H1 (cell line): ENCODE data around the gene FAM221B. TPM values are rescaled to one million over a fixed set of nuclear protein-coding genes. Genes with fewer than 3 reads are reported as not detected.

Experiments used
- CTCF ChIA-PET: fragments of 300-600 bp; sonication (Branson Sonifier 250); formaldehyde crosslinking; loops from one replicate; lab custom pipeline; 2021; ENCODE audit not compliant: partially characterized antibody; lab: Charles Lee
- POLR2A ChIA-PET: fragments of 300-600 bp; sonication (Branson Sonifier 250); formaldehyde crosslinking; loops from one replicate; lab custom pipeline; 2021; ENCODE audit warnings: inconsistent platforms; ENCODE audit not compliant: partially characterized antibody; lab: Charles Lee
- DNase-seq, 2 experiments: peaks; one replicate each; pipeline versions ENCODE4 v3.0.0 to v3.0.0-alpha.2; 2010 to 2022; ENCODE audit warnings: low spot score in 2 of 2, low read depth in 1 of 2, mixed read lengths in 1 of 2
- FAIRE-seq: peaks from 2 replicates; lab custom pipeline; 2011; peaks lifted over from hg19 to GRCh38; lab: Jason Lieb, UNC
- H2AFZ ChIP-seq: 2 replicates; pipeline ENCODE4 v1.8.1; 2012; ENCODE audit warnings: low read length, inconsistent platforms
- H2AK5ac ChIP-seq: 2 replicates; pipeline ENCODE4 v1.6.1; 2013; ENCODE audit warnings: low read depth, low read length
- H2BK120ac ChIP-seq: replicated peaks from 2 replicates; pipeline ENCODE3; 2013; ENCODE audit warnings: low read depth, low read length, inconsistent platforms
- H2BK12ac ChIP-seq: 2 replicates; pipeline ENCODE4 v1.6.1; 2013; ENCODE audit warnings: low read depth, low read length
- H2BK15ac ChIP-seq: 2 replicates; pipeline ENCODE4 v1.6.1; 2013; ENCODE audit warnings: low read length
- H2BK20ac ChIP-seq: 2 replicates; pipeline ENCODE4 v1.6.1; 2013; ENCODE audit warnings: low read length
- H2BK5ac ChIP-seq: 2 replicates; pipeline ENCODE4 v1.6.1; 2013; ENCODE audit warnings: low read depth, low read length
- H3K14ac ChIP-seq: 2 replicates; pipeline ENCODE4 v1.6.1; 2013; ENCODE audit warnings: inconsistent platforms; ENCODE audit not compliant: insufficient read length
- H3K18ac ChIP-seq: 2 replicates; pipeline ENCODE4 v1.6.1; 2013; ENCODE audit warnings: low read length; ENCODE audit errors: extremely low read depth
- H3K23ac ChIP-seq: 2 replicates; pipeline ENCODE4 v1.6.1; 2013; ENCODE audit warnings: inconsistent platforms; ENCODE audit not compliant: insufficient read length
- H3K23me2 ChIP-seq: 2 replicates; pipeline ENCODE4 v1.6.1; 2013; ENCODE audit warnings: low read depth, low read length
- H3K27ac ChIP-seq: 2 replicates; pipeline ENCODE4 v1.6.1; 2011; ENCODE audit warnings: low read depth, low read length, inconsistent platforms
- H3K27me3 ChIP-seq, 4 experiments: replicated peaks in 1 of 4; 1 replicate in 1 of 4; 2 replicates in 3 of 4; pipeline versions ENCODE4 v1.6.1 to v1.8.1; 2011 to 2013; ENCODE audit warnings: low read length in 3 of 4, mild to moderate bottlenecking in 3 of 4, inconsistent platforms in 2 of 4, mixed read lengths in 2 of 4, moderate library complexity in 1 of 4; ENCODE audit not compliant: control insufficient read depth in 3 of 4, insufficient read depth in 3 of 4; ENCODE audit errors: extremely low read depth in 1 of 4
- H3K36me3 ChIP-seq, 4 experiments: 2 replicates each; pipeline versions ENCODE4 v1.6.1 to v1.8.1; 2011 to 2013; ENCODE audit warnings: mild to moderate bottlenecking in 4 of 4, low read length in 3 of 4, moderate library complexity in 2 of 4, control low read depth in 1 of 4, inconsistent platforms in 1 of 4; ENCODE audit not compliant: insufficient read depth in 4 of 4, control insufficient read depth in 2 of 4
- H3K4ac ChIP-seq: replicated peaks from 2 replicates; pipeline ENCODE3; 2013; ENCODE audit warnings: low read length, low read depth, mixed read lengths, inconsistent platforms; ENCODE audit not compliant: insufficient read length
- H3K4me1 ChIP-seq, 4 experiments: replicated peaks in 1 of 4; 1 replicate in 1 of 4; 2 replicates in 3 of 4; pipeline versions ENCODE4 v1.6.1 to v1.8.1; 2011 to 2013; ENCODE audit warnings: low read length in 3 of 4, inconsistent platforms in 2 of 4, mixed read lengths in 1 of 4; ENCODE audit not compliant: insufficient read depth in 4 of 4, control insufficient read depth in 3 of 4
- H3K4me2 ChIP-seq, 2 experiments: 2 replicates each; pipeline versions ENCODE4 v1.6.1 to v1.8.1; 2011 to 2013; ENCODE audit warnings: low read depth in 2 of 2, low read length in 2 of 2, control low read depth in 1 of 2, inconsistent platforms in 1 of 2, mild to moderate bottlenecking in 1 of 2; ENCODE audit not compliant: insufficient read depth in 1 of 2
- H3K4me3 ChIP-seq, 4 experiments: fragments of 200-600, 300-600 bp in 1 of 4; sonication (generic), shearing (Covaris generic), sonication (Bioruptor Twin) in 1 of 4; 2 replicates each; pipeline versions ENCODE4 v1.5.1 to v1.8.1; 2011 to 2016; ENCODE audit warnings: low read length in 4 of 4, low read depth in 3 of 4, control low read depth in 2 of 4, inconsistent platforms in 2 of 4, mild to moderate bottlenecking in 2 of 4, mixed read lengths in 1 of 4, moderate library complexity in 1 of 4; ENCODE audit not compliant: insufficient read depth in 2 of 4; ENCODE audit errors: extremely low read depth in 1 of 4
- H3K56ac ChIP-seq: replicated peaks from 2 replicates; pipeline ENCODE3; 2013; ENCODE audit warnings: low read depth, mild to moderate bottlenecking, mixed read lengths, low read length, inconsistent platforms; ENCODE audit not compliant: insufficient read length
- H3K79me1 ChIP-seq: 2 replicates; pipeline ENCODE4 v1.6.1; 2013; ENCODE audit warnings: low read depth, low read length, control low read depth
- H3K79me2 ChIP-seq, 2 experiments: 2 replicates each; pipeline versions ENCODE4 v1.6.1 to v1.8.1; 2012 to 2013; ENCODE audit warnings: low read length in 2 of 2, mild to moderate bottlenecking in 2 of 2, inconsistent platforms in 1 of 2; ENCODE audit not compliant: insufficient read depth in 2 of 2, control insufficient read depth in 1 of 2
- H3K9ac ChIP-seq, 4 experiments: replicated peaks in 1 of 4; 1 replicate in 1 of 4; 2 replicates in 3 of 4; pipeline versions ENCODE4 v1.6.1 to v1.8.1; 2011 to 2013; ENCODE audit warnings: low read depth in 3 of 4, low read length in 3 of 4, control low read depth in 2 of 4, mild to moderate bottlenecking in 2 of 4, moderate library complexity in 2 of 4, inconsistent platforms in 1 of 4; ENCODE audit errors: extremely low read depth in 1 of 4
- H3K9me3 ChIP-seq, 2 experiments: 2 replicates each; pipeline versions ENCODE4 v1.6.1 to v1.8.1; 2012 to 2013; ENCODE audit warnings: mild to moderate bottlenecking in 2 of 2, moderate library complexity in 2 of 2, control low read depth in 1 of 2, inconsistent platforms in 1 of 2, low read depth in 1 of 2, low read length in 1 of 2, mixed read lengths in 1 of 2; ENCODE audit not compliant: insufficient read depth in 2 of 2
- H4K20me1 ChIP-seq, 2 experiments: replicated peaks in 1 of 2; 2 replicates each; pipeline versions ENCODE3 to v1.8.1; 2011 to 2013; ENCODE audit warnings: inconsistent platforms in 2 of 2, low read length in 2 of 2, mild to moderate bottlenecking in 1 of 2; ENCODE audit not compliant: insufficient read depth in 2 of 2, control insufficient read depth in 1 of 2
- H4K5ac ChIP-seq: 2 replicates; pipeline ENCODE4 v1.6.1; 2013; ENCODE audit warnings: low read length, low read depth, mixed read lengths, inconsistent platforms; ENCODE audit not compliant: insufficient read length
- H4K8ac ChIP-seq: 2 replicates; pipeline ENCODE4 v1.8.0; 2013; ENCODE audit warnings: mild to moderate bottlenecking, moderate library complexity, low read length, inconsistent platforms; ENCODE audit not compliant: insufficient read depth; ENCODE audit errors: extremely low read depth
- H4K91ac ChIP-seq: replicated peaks from 2 replicates; pipeline ENCODE3; 2013; ENCODE audit warnings: low read length, mixed read lengths, inconsistent platforms; ENCODE audit not compliant: insufficient read length
- CEBPB ChIP-seq: IDR thresholded peaks from 2 replicates; pipeline ENCODE4 v1.6.1; 2012; ENCODE audit warnings: low read depth, low read length
- EP300 ChIP-seq, 2 experiments: IDR thresholded peaks; 1 replicate in 1 of 2; 2 replicates in 1 of 2; pipeline ENCODE4 v1.6.1; 2011 to 2012; ENCODE audit warnings: low read depth in 2 of 2, low read length in 2 of 2, mild to moderate bottlenecking in 2 of 2, borderline replicate concordance in 1 of 2, inconsistent platforms in 1 of 2, moderate library complexity in 1 of 2
- HDAC2 ChIP-seq, 2 experiments: fragments of 300-600 bp in 1 of 2; sonication (generic) in 1 of 2; IDR thresholded peaks; 2 replicates each; pipeline ENCODE4 v1.6.1; 2011 to 2012; ENCODE audit warnings: low read depth in 2 of 2, low read length in 2 of 2, mild to moderate bottlenecking in 2 of 2, moderate library complexity in 2 of 2, borderline replicate concordance in 1 of 2, inconsistent platforms in 1 of 2
- JUN ChIP-seq: IDR thresholded peaks from 2 replicates; pipeline ENCODE4 v1.6.1; 2011; ENCODE audit warnings: low read depth, mild to moderate bottlenecking, improper control_type of control experiment, low read length
- KDM4A ChIP-seq: IDR thresholded peaks from one replicate; pipeline ENCODE4 v1.7.1; 2012; ENCODE audit warnings: low read depth, mild to moderate bottlenecking, moderate library complexity, low read length, inconsistent platforms; ENCODE audit not compliant: severe bottlenecking
- MAFK ChIP-seq: IDR thresholded peaks from 2 replicates; pipeline ENCODE4 v1.6.1; 2012; ENCODE audit warnings: low read depth, mild to moderate bottlenecking, improper control_type of control experiment, low read length
- POLR2A ChIP-seq, 2 experiments: IDR thresholded peaks; 1 replicate in 1 of 2; 2 replicates in 1 of 2; pipeline ENCODE4 v1.6.1; 2011; ENCODE audit warnings: low read depth in 2 of 2, low read length in 2 of 2, mild to moderate bottlenecking in 2 of 2; ENCODE audit errors: control extremely low read depth in 1 of 2
- SIX5 ChIP-seq: IDR thresholded peaks from 2 replicates; pipeline ENCODE4 v1.6.1; 2011; ENCODE audit warnings: mild to moderate bottlenecking, low read depth, low read length
- SP1 ChIP-seq: IDR thresholded peaks from 2 replicates; pipeline ENCODE4 v1.6.1; 2011; ENCODE audit warnings: low read depth, low read length
- SP4 ChIP-seq: IDR thresholded peaks from 2 replicates; pipeline ENCODE4 v1.6.1; 2012; ENCODE audit warnings: low read length, inconsistent platforms
- TAF7 ChIP-seq: optimal IDR thresholded peaks from 2 replicates; pipeline ENCODE3; 2011; ENCODE audit warnings: low read depth, mild to moderate bottlenecking, inconsistent platforms, low read length, moderate library complexity, borderline replicate concordance
- WGBS, 2 experiments: shearing (Covaris generic) in 1 of 2; methylation state at CpG; one replicate each; pipeline versions ENCODE4 v1.1.6 to v1.1.7; 2013 to 2015; ENCODE audit warnings: low lambda C conversion rate in 2 of 2, mixed read lengths in 2 of 2, inconsistent platforms in 1 of 2, low coverage in 1 of 2, missing lambda C conversion rate in 1 of 2; ENCODE audit not compliant: insufficient replicate concordance in 2 of 2, insufficient coverage in 1 of 2, insufficient read length in 1 of 2; ENCODE audit errors: extremely low coverage in 1 of 2, missing lambda C conversion rate in 1 of 2; 5-methylcytosine and 5-hydroxymethylcytosine counted together
- polyA plus RNA-seq, 7 experiments: library from polyadenylated mRNA; depleted of rRNA in 3 of 7; stranded (reverse) in 5 of 7; unstranded in 2 of 7; fragments of >200 nt in 5 of 7; fragments of 200-250 nt in 2 of 7; gene quantifications; 1 replicate in 5 of 7; 2 replicates in 1 of 7; 4 replicates in 1 of 7; pipeline versions ENCODE4 v1.2.1 to v1.2.3, GENCODE V29; 2011 to 2013; ENCODE audit warnings: missing spikeins in 2 of 7, mixed read lengths in 2 of 7
- total RNA-seq: library from RNA; stranded (reverse); fragmentation: NEBNext Ultra II Directional; extraction: Animal tissue kit (Norgen Biotek cat#: 25700); gene quantifications from 2 replicates; pipeline ENCODE4 v1.2.1, GENCODE V29; 2021
- TF ChIP-seq, protein P1 (sequence below): IDR thresholded peaks from 2 replicates; pipeline ENCODE4 v1.6.1; 2012; ENCODE audit warnings: low read length, inconsistent platforms

The FAM221B gene
- total and polyA plus RNA-seq, 2 of the 8 experiments (the other 6 are each of a cell fraction or from before 2014, with no cell fraction given), result not detected

DNA sequence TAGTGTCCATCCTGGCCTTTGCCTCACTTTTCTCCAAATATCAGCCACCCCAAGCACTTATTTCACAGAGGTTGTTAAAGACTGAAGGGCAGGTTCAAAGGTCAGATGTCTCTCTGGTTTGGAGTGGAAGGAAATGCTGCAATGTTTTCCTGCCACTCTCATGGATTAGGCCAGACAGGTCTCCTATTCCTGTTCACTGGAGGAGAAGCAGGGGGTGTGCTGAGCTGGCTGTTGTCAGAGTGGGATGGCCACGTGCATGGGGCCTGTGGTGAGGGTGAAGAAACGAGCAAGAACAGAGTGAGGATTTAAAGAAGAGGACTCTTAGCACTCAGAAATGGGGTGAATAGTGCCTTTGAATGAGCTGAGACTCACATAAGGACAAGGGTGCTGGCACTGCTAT, 7.2 kb upstream of the FAM221B start:
- H4K8ac ChIP-seq, result no peak overlapping the region
- no peaks in the 10 kb centered on the region for H4K20me1 ChIP-seq
- no peaks in the 10 kb centered on the region; a peak in 1 of 7 replicates for H3K27me3 ChIP-seq
- H2BK15ac ChIP-seq, result no peak overlapping the region
- H4K5ac ChIP-seq, result no peak overlapping the region
- H3K79me2 ChIP-seq, result no peaks in the 10 kb centered on the region
- no peak overlapping the region for H3K18ac ChIP-seq
- H3K79me1 ChIP-seq, result no peaks in the 10 kb centered on the region
- POLR2A ChIA-PET, result interaction anchor here (0.9 to 3.2 kb wide), 4 partner anchors 10 to 104 kb away, joined by 3 to 18 read pairs (median 3); partner anchors contain the start of genes CREB3 and TLN1
- H3K14ac ChIP-seq, result no peak overlapping the region
- no peak overlapping the region for H2BK12ac ChIP-seq
- no peak overlapping the region for H4K91ac ChIP-seq
- no peak for FAIRE-seq
- H3K36me3 ChIP-seq, result no peaks in the 10 kb centered on the region
- no peak overlapping the region for H2BK20ac ChIP-seq
- no peak overlapping the region for H2BK5ac ChIP-seq
- no peak overlapping the region for H3K27ac ChIP-seq
- H3K4me2 ChIP-seq, result no peak overlapping the region
- 88% methylated on average over 2 of the region's 2 CpGs; no CpG with 5 or more reads in 1 of the 2 experiments for WGBS, 2 experiments
- H2BK120ac ChIP-seq, result no peak overlapping the region
- H3K4me3 ChIP-seq, result no peak overlapping the region
- H3K9ac ChIP-seq, result no peak overlapping the region
- no peaks in the 10 kb centered on the region for H3K9me3 ChIP-seq
- CTCF ChIA-PET, result interaction anchor here (0.7 to 16.5 kb wide), 34 partner anchors 10 to 211 kb away, joined by 3 to 172 read pairs (median 4); partner anchors contain the start of genes CREB3, FAM221B, HINT2 and NPR2
- no peak overlapping the region for H3K23ac ChIP-seq
- H3K4ac ChIP-seq, result no peak overlapping the region
- H3K4me1 ChIP-seq, result peaks cover 0 to 3% (median 1%) of the 10 kb centered on the region in 4 experiments; a peak in 4 of 7 replicates
- no peak overlapping the region for H3K56ac ChIP-seq
- peak overlapping the region; percentile 10; the same call in 1 of the 2 replicates for H2AK5ac ChIP-seq
- no peak for DNase-seq
- no peak overlapping the region for H2AFZ ChIP-seq
- no peaks in the 10 kb centered on the region for H3K23me2 ChIP-seq
- TF ChIP-seq KDM4A, result no peak
- TF ChIP-seq, protein P1, sequence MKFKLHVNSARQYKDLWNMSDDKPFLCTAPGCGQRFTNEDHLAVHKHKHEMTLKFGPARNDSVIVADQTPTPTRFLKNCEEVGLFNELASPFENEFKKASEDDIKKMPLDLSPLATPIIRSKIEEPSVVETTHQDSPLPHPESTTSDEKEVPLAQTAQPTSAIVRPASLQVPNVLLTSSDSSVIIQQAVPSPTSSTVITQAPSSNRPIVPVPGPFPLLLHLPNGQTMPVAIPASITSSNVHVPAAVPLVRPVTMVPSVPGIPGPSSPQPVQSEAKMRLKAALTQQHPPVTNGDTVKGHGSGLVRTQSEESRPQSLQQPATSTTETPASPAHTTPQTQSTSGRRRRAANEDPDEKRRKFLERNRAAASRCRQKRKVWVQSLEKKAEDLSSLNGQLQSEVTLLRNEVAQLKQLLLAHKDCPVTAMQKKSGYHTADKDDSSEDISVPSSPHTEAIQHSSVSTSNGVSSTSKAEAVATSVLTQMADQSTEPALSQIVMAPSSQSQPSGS, result no peak
- no peak for TF ChIP-seq CEBPB
- no peak for TF ChIP-seq MAFK
- no peak for TF ChIP-seq SP1
- no peak for TF ChIP-seq SIX5
- no peak for TF ChIP-seq SP4
- TF ChIP-seq JUN, result no peak
- no peak for TF ChIP-seq EP300 (IDR thresholded peaks at IDR 0.05; ENCODE audit: borderline replicate concordance in 1 of 2, low read depth in 2 of 2, low read length in 2 of 2)
- TF ChIP-seq POLR2A (IDR thresholded peaks at IDR 0.05; ENCODE audit: control extremely low read depth in 1 of 2, low read depth in 2 of 2, low read length in 2 of 2), result no peak
- no peak for TF ChIP-seq TAF7
- TF ChIP-seq HDAC2 (IDR thresholded peaks at IDR 0.05; ENCODE audit: borderline replicate concordance in 1 of 2, low read depth in 2 of 2, low read length in 2 of 2), result no peak
